GM19025 (cell line): Measurements from ENCODE around the gene MYO3B.

Source experiments
- ATAC-seq: cut with Tn5 transposase; IDR thresholded peaks from one replicate; pipeline ENCODE4 v1.9.1; 2021; ENCODE audit warnings: mild to moderate bottlenecking, low read depth, moderate library complexity; ENCODE audit not compliant: unreplicated experiment

Gene MYO3B

GRCh38 chr2:170291474-170291873, 113.5 kb downstream of the MYO3B start:
- ATAC-seq: no peak

GRCh38 chr2:170292415-170292814, 114.5 kb downstream of the MYO3B start:
- no peak for ATAC-seq

GRCh38 chr2:170297496-170297895, 119.5 kb downstream of the MYO3B start:
- ATAC-seq: no peak

GRCh38 chr2:170298115-170298514, 120.2 kb downstream of the MYO3B start:
- peak; percentile 67 for ATAC-seq

GRCh38 chr2:170298861-170299429, 121.0 kb downstream of the MYO3B start:
- no peak for ATAC-seq

- ATAC-seq: no peak
Measured at GRCh38 chr2:170300993-170301392, 123.0 kb downstream of the MYO3B start.

GRCh38 chr2:170301626-170302025, 123.7 kb downstream of the MYO3B start:
- no peak for ATAC-seq

GRCh38 chr2:170305711-170306110, 127.8 kb downstream of the MYO3B start:
- no peak for ATAC-seq

GRCh38 chr2:170306293-170306873, 128.4 kb downstream of the MYO3B start:
- ATAC-seq: no peak

GRCh38 chr2:170307052-170307451, 129.1 kb downstream of the MYO3B start:
- no peak for ATAC-seq

GRCh38 chr2:170307555-170308351, 129.8 kb downstream of the MYO3B start:
- no peak for ATAC-seq

GRCh38 chr2:170310876-170311502, 133.0 kb downstream of the MYO3B start:
- no peak for ATAC-seq

- ATAC-seq: no peak
Measured at GRCh38 chr2:170313347-170313991, 135.5 kb downstream of the MYO3B start.

GRCh38 chr2:170313992-170314348, 136.0 kb downstream of the MYO3B start:
- no peak for ATAC-seq

GRCh38 chr2:170314744-170315447, 136.9 kb downstream of the MYO3B start:
- no peak for ATAC-seq

- ATAC-seq: no peak
Measured at GRCh38 chr2:170320948-170321347, 143.0 kb downstream of the MYO3B start.

GRCh38 chr2:170321526-170321925, 143.6 kb downstream of the MYO3B start:
- no peak for ATAC-seq

- no peak for ATAC-seq
Measured at GRCh38 chr2:170322140-170322766, 144.3 kb downstream of the MYO3B start.

GRCh38 chr2:170323743-170324142, 145.8 kb downstream of the MYO3B start:
- ATAC-seq: no peak

- ATAC-seq: no peak
Measured at GRCh38 chr2:170324640-170325046, 146.7 kb downstream of the MYO3B start.
